Adrenal gland (tissue), 12 donors: ENCODE data around the gene CNRIP1. TPM values are rescaled to one million over a fixed set of nuclear protein-coding genes. Genes with fewer than 3 reads are reported as not detected.

Experiments used
- DNase-seq, 7 donors: peaks; one replicate each; pipeline ENCODE4 v3.0.0-alpha.2; 2019 to 2020
- H3K27ac ChIP-seq, 5 donors: fragments of 200-600 bp; sonication (generic) in 4 of 5; 1 replicate in 3 of 5; 2 replicates in 2 of 5; pipeline versions ENCODE4 v1.5.1 to v1.8.0; 2016 to 2020; ENCODE audit warnings: mild to moderate bottlenecking in 1 of 5
- H3K27me3 ChIP-seq: fragments of 200-600 bp; 2 replicates; pipeline ENCODE4 v1.8.0; 2021
- H3K36me3 ChIP-seq, 2 donors: fragments of 200-600 bp; replicated peaks in 1 of 2; 1 replicate in 1 of 2; 2 replicates in 1 of 2; pipeline versions ENCODE4 v1.5.1 to v1.8.0; 2018 to 2022
- H3K4me1 ChIP-seq, 2 donors: fragments of 200-600 bp; replicated peaks in 1 of 2; 1 replicate in 1 of 2; 2 replicates in 1 of 2; pipeline versions ENCODE4 v1.5.1 to v1.8.0; 2018 to 2021
- H3K4me3 ChIP-seq, 4 donors: fragments of 200-600 bp; sonication (generic) in 3 of 4; one replicate each; pipeline ENCODE4 v1.5.1; 2016 to 2018
- H3K9me3 ChIP-seq, 3 donors: fragments of 200-600 bp; sonication (generic) in 1 of 3; replicated peaks in 1 of 3; 1 replicate in 2 of 3; 2 replicates in 1 of 3; pipeline versions ENCODE4 v1.5.1 to v1.8.0; 2016 to 2021
- CTCF ChIP-seq, 6 experiments: fragments of 450-650 bp in 4 of 6; fragments of 200-600 bp in 2 of 6; sonication (generic) in 1 of 6; IDR thresholded peaks; 1 replicate in 5 of 6; 2 replicates in 1 of 6; pipeline versions ENCODE4 v1.5.1 to v1.8.0; 2016 to 2021; ENCODE audit warnings: antibody characterized with exemption in 6 of 6, mild to moderate bottlenecking in 2 of 6, moderate library complexity in 1 of 6
- POLR2A ChIP-seq, 2 donors: fragments of 450-650 bp; IDR thresholded peaks; one replicate each; pipeline ENCODE4 v1.6.1; 2017; ENCODE audit warnings: antibody characterized with exemption in 2 of 2, mild to moderate bottlenecking in 2 of 2, moderate library complexity in 1 of 2
- WGBS, 4 donors: extraction: QIAGEN DNeasy Blood & Tissue Kit in 2 of 4; methylation state at CpG; one replicate each; pipeline versions ENCODE4 v1.1.5 to v1.1.7; 2013 to 2017; 5-methylcytosine and 5-hydroxymethylcytosine counted together
- intact Hi-C, 2 donors: fragments of 100-400 bp; cut with DNase I; formaldehyde crosslinking; loops; one replicate each; pipeline versions ENCODE4 v1.14.1 to v1.15.0; 2022 to 2023
- polyA plus RNA-seq, 3 donors: library from polyadenylated mRNA; stranded (reverse); fragments of 200-250 nt in 2 of 3; fragments of 350-450 nt in 1 of 3; fragmentation: Illumina TruSeq in 1 of 3; extraction: RNeasy Lipid Tissue Mini Kit (QIAGEN cat#74804) in 1 of 3; gene quantifications; one replicate each; pipeline ENCODE4 v1.2.3, GENCODE V29; 2013 to 2014
- total RNA-seq, 9 donors: library from RNA; depleted of rRNA in 4 of 9; stranded (reverse); fragments of >200 nt in 4 of 9; fragments of 120-200 nt in 1 of 9; fragmentation: NEBNext Ultra II Directional in 1 of 9; extraction: Animal tissue kit (Norgen Biotek cat#: 25700) in 1 of 9; gene quantifications; one replicate each; pipeline versions ENCODE4 v1.1.0 to v1.2.4, GENCODE V29; 2013 to 2023
- donor health status: healthy with polysubstance abuse.
- donor health status: Bipolar disorder and iron deficiency.
- donor health status: DM: yes; HTN: yes; CAD: no.
- donor health status: DM: no; HTN: no; CAD: no.
- donor health status: DM: no; HTN: no; CAD: no.
- donor health status: DM: yes; HTN: yes; CAD: no.

CNRIP1 gene
- total and polyA plus RNA-seq, 12 donors, result 4.3 to 16.6 (median 13.0) TPM

DNA sequence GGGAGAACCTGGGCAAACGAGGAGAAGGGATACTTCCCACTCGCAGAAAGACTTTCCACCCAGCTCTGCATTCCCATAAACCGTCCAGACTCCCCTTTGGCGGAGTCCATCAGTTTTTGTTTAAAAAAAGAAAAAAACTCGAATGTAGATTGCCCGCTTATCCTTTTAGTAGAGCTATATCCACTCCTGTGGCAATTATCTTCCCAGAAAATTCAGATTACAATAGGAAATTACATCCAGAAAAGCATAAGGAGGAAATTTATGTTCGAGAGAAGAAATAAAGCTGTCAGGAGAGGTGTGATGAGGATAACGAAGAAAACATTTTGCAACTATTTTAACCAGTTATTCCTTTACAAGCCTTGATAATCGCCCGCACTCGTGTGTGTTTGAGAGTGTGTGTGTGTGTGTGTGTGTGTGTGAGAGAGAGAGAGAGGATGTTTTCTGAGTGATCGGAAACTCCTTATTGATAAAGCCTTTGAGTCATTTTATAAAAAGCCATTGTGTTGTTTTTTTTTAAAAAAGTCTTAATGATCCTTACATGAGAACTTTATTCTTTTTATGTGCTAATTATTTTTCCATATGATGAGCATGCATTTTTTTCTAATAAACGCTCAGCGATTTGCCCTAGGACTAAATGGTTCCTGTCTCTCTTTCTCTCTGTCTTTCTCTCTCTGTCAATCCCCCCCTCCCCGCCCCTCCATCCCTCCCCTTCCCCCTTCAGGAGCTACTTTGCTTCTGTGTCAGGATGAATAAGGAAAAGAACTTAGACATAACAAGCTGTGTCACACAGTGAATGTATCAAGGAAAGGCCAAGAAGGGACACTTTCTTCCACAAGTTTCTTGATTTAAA is 66.3 kb downstream of the CNRIP1 start:
- H3K36me3 ChIP-seq, result no peaks in the 10 kb centered on the region
- no peaks in the 10 kb centered on the region for H3K27me3 ChIP-seq
- peak overlapping the region; percentile 7 to 96 (median 40) for H3K4me3 ChIP-seq
- TF ChIP-seq POLR2A (IDR thresholded peaks at IDR 0.05) (no peak), CTCF (IDR thresholded peaks at IDR 0.05) (peak in 1 of 6 experiments; percentile 6)
- no peak for DNase-seq
- intact Hi-C loops, result loop anchor here in 1 of 2 donors (5.0 to 10.0 kb wide), 2 partner anchors 96 to 129 kb away; partner anchors contain the start of gene PNO1
- no peaks in the 10 kb centered on the region for H3K9me3 ChIP-seq
- H3K4me1 ChIP-seq, result peaks cover 18 to 34% of the 10 kb centered on the region in 2 donors
- peak overlapping the region; percentile 86 to 100 (median 96) for H3K27ac ChIP-seq
- WGBS, 4 donors, result 0 to 1% (median 1%) methylated on average over 15 of the region's 15 CpGs

GRCh38 chr2:68252400-68253218 is 67.1 kb downstream of the CNRIP1 start, which contains the start of gene PPP3R1:
Gene PPP3R1, minus strand, starts transcription at chr2:68252532. Its CDS starts 405 bp downstream, at chr2:68252127.
- DNase-seq, result peak; percentile 95 to 97 (median 96)
- H3K27ac ChIP-seq, result peak within 1 kb of the TSS; percentile 86 to 100 (median 96)
- WGBS, 4 donors, result 0 to 1% (median 0%) methylated on average over 54 to 79 of the region's 79 CpGs
- TF ChIP-seq CTCF (IDR thresholded peaks at IDR 0.05) (no peak), POLR2A (IDR thresholded peaks at IDR 0.05) (peak; percentile 88 to 94)
- H3K9me3 ChIP-seq, result no peaks in the 10 kb centered on the region
- intact Hi-C loops, result loop anchor here in 1 of 2 donors (5.0 to 10.0 kb wide), 2 partner anchors 95 to 128 kb away; partner anchors contain the start of gene PNO1
- peaks cover 18 to 42% of the 10 kb centered on the region in 2 donors for H3K4me1 ChIP-seq
- no peaks in the 10 kb centered on the region for H3K36me3 ChIP-seq
- no peaks in the 10 kb centered on the region for H3K27me3 ChIP-seq
- peak within 1 kb of the TSS; percentile 48 to 96 (median 86) for H3K4me3 ChIP-seq

DNA sequence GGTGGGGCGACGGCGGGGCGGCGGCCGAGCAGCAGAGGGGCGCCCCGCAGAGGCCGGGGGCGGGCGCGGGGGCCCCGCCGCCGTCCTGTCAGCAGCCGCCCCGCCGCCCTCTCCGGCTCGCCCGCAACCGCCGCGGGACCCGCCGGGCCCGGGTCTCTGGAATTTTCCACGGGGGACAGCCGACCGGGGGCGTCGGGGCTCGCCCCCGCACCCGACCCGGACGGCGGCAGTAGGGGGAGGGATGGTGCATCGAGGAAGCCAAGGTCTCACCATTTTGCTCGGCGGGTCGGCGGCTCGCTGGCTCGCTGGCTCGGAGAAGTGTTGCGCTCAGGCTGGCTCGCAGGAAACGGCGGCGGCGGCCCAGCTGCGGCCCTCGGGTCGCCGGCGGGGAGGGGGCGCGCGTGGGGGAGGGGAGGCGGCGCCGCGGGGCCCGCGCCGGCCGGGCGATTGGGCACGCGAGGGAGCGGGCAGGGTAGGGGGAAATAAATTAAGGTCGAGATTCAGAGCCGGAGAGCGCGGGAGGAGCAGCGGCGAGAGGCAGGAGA is 67.8 kb downstream of the CNRIP1 start:
- Histone ChIP-seq H3K27me3 (no peaks in the 10 kb centered on the region), H3K36me3 (no peaks in the 10 kb centered on the region), H3K27ac (peak overlapping the region; percentile 85 to 100 (median 96)), H3K4me1 (peaks cover 20 to 49% of the 10 kb centered on the region in 2 donors), H3K4me3 (peak overlapping the region; percentile 44 to 96 (median 86)), H3K9me3 (no peaks in the 10 kb centered on the region)
- peak; percentile 34 to 63 (median 42) for DNase-seq
- intact Hi-C loops, result loop anchor here in 1 of 2 donors (5.0 to 10.0 kb wide), 2 partner anchors 95 to 127 kb away; partner anchors contain the start of gene PNO1
- WGBS, 4 donors, result 0 to 4% (median 0%) methylated on average over 6 to 71 of the region's 78 CpGs
- TF ChIP-seq POLR2A (IDR thresholded peaks at IDR 0.05) (no peak), CTCF (IDR thresholded peaks at IDR 0.05) (no peak)
